Neuronal stem cell (in vitro differentiated cells): ENCODE data around the gene NBAS.
"Not testable (repeated sequence)": the region's sequence is repeated elsewhere in the genome, so short reads cannot be mapped to it uniquely, and the experiment has no call there.

Experiments used
- DNase-seq: peaks from one replicate; pipeline ENCODE4 v3.0.0-alpha.2; 2013; ENCODE audit warnings: low spot score
- H2AFZ ChIP-seq: one replicate; pipeline ENCODE4 v1.6.1; 2013; ENCODE audit warnings: mild to moderate bottlenecking, low read length, inconsistent platforms
- H2AK5ac ChIP-seq: 2 replicates; pipeline ENCODE4 v1.6.1; 2013; ENCODE audit warnings: low read depth, mild to moderate bottlenecking, inconsistent platforms, low read length, moderate library complexity, mixed read lengths
- H2BK120ac ChIP-seq: 2 replicates; pipeline ENCODE4 v1.6.1; 2013; ENCODE audit warnings: low read depth, mild to moderate bottlenecking, inconsistent platforms, low read length, moderate library complexity, mixed read lengths
- H2BK12ac ChIP-seq: one replicate; pipeline ENCODE4 v1.6.1; 2013; ENCODE audit warnings: low read length, inconsistent platforms
- H2BK15ac ChIP-seq: 2 replicates; pipeline ENCODE4 v1.6.1; 2013; ENCODE audit warnings: mild to moderate bottlenecking, low read length, inconsistent platforms, mixed read lengths
- H2BK5ac ChIP-seq: one replicate; pipeline ENCODE4 v1.6.1; 2013; ENCODE audit warnings: inconsistent platforms, mild to moderate bottlenecking, low read length, moderate library complexity
- H3K14ac ChIP-seq: one replicate; pipeline ENCODE4 v1.6.1; 2013; ENCODE audit warnings: low read length, inconsistent platforms
- H3K18ac ChIP-seq: 2 replicates; pipeline ENCODE4 v1.6.1; 2013; ENCODE audit warnings: low read length, inconsistent platforms
- H3K23ac ChIP-seq: 2 replicates; pipeline ENCODE4 v1.6.1; 2013; ENCODE audit warnings: low read depth, mild to moderate bottlenecking, mixed read lengths, low read length, inconsistent platforms; ENCODE audit not compliant: poor library complexity
- H3K27ac ChIP-seq: replicated peaks from 3 replicates; pipeline ENCODE4 v1.5.1; 2013; ENCODE audit warnings: low read length, inconsistent platforms
- H3K27me3 ChIP-seq, 3 experiments: 2 replicates each; pipeline ENCODE4 v1.6.1; 2013; ENCODE audit warnings: low read length in 3 of 3, mild to moderate bottlenecking in 2 of 3, inconsistent platforms in 1 of 3, low read depth in 1 of 3, mixed read lengths in 1 of 3, moderate library complexity in 1 of 3; ENCODE audit not compliant: control insufficient read depth in 3 of 3, insufficient read depth in 3 of 3
- H3K36me3 ChIP-seq, 2 donors: replicated peaks in 1 of 2; 2 replicates each; pipeline ENCODE4 v1.6.1; 2013; ENCODE audit warnings: low read length in 2 of 2; ENCODE audit not compliant: control insufficient read depth in 2 of 2, insufficient read depth in 2 of 2
- H3K4ac ChIP-seq: 2 replicates; pipeline ENCODE4 v1.6.1; 2013; ENCODE audit warnings: inconsistent platforms, mild to moderate bottlenecking, low read length, moderate library complexity
- H3K4me1 ChIP-seq, 2 donors: 1 replicate in 1 of 2; 2 replicates in 1 of 2; pipeline ENCODE4 v1.6.1; 2013; ENCODE audit warnings: low read length in 2 of 2, low read depth in 1 of 2; ENCODE audit not compliant: control insufficient read depth in 2 of 2, insufficient read depth in 1 of 2
- H3K4me2 ChIP-seq: one replicate; pipeline ENCODE4 v1.6.1; 2013; ENCODE audit warnings: mild to moderate bottlenecking, low read length, inconsistent platforms; ENCODE audit not compliant: insufficient read depth, poor library complexity, severe bottlenecking
- H3K4me3 ChIP-seq, 2 donors: 2 replicates each; pipeline ENCODE4 v1.5.1; 2013; ENCODE audit warnings: low read length in 2 of 2, mild to moderate bottlenecking in 2 of 2, inconsistent platforms in 1 of 2, moderate library complexity in 1 of 2
- H3K79me1 ChIP-seq: one replicate; pipeline ENCODE4 v1.6.1; 2013; ENCODE audit warnings: low read depth, mild to moderate bottlenecking, inconsistent platforms, low read length, moderate library complexity
- H3K9ac ChIP-seq: one replicate; pipeline ENCODE4 v1.6.1; 2013; ENCODE audit warnings: mild to moderate bottlenecking, low read depth, low read length, inconsistent platforms; ENCODE audit not compliant: poor library complexity
- H3K9me3 ChIP-seq, 2 donors: replicated peaks in 1 of 2; 2 replicates each; pipeline versions ENCODE3 to v1.6.1; 2013; ENCODE audit warnings: low read length in 2 of 2, mild to moderate bottlenecking in 2 of 2, inconsistent platforms in 1 of 2, low read depth in 1 of 2, mixed read lengths in 1 of 2, moderate library complexity in 1 of 2; ENCODE audit not compliant: control insufficient read depth in 2 of 2, insufficient read depth in 1 of 2
- H4K8ac ChIP-seq: one replicate; pipeline ENCODE4 v1.6.1; 2013; ENCODE audit warnings: low read depth, mild to moderate bottlenecking, inconsistent platforms, low read length, moderate library complexity
- H4K91ac ChIP-seq: one replicate; pipeline ENCODE4 v1.6.1; 2013; ENCODE audit warnings: low read length, low read depth, mild to moderate bottlenecking, inconsistent platforms; ENCODE audit not compliant: poor library complexity
- WGBS, 2 donors: extraction: QIAGEN DNeasy Blood & Tissue Kit; methylation state at CpG; one replicate each; pipeline ENCODE4 v1.1.7; 2013; ENCODE audit warnings: missing lambda C conversion rate in 2 of 2, mixed read lengths in 1 of 2; ENCODE audit not compliant: insufficient read length in 2 of 2, insufficient replicate concordance in 1 of 2; ENCODE audit errors: extremely low coverage in 2 of 2; 5-methylcytosine and 5-hydroxymethylcytosine counted together

NBAS gene

DNA sequence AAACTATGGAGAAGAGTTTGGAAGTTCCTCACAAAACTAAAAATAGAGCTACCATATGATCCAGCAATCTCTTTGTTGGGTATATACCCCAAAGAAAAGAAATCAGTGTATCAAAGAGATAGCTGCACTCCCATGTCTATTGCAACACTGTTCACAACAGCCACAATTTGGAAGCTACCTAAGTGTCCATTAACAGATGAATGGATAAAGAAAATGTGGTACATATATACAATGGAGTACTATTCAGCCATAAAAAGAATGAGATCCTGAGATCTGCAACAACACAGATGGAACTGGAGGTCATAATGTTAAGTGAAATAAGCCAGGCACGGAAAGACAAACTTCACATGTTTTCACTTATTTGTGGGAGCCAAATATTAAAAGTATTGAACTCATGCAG, 350.6 kb downstream of the NBAS start:
- H4K8ac ChIP-seq, H3K27me3 ChIP-seq, H2AFZ ChIP-seq: not testable (repeated sequence)

DNA sequence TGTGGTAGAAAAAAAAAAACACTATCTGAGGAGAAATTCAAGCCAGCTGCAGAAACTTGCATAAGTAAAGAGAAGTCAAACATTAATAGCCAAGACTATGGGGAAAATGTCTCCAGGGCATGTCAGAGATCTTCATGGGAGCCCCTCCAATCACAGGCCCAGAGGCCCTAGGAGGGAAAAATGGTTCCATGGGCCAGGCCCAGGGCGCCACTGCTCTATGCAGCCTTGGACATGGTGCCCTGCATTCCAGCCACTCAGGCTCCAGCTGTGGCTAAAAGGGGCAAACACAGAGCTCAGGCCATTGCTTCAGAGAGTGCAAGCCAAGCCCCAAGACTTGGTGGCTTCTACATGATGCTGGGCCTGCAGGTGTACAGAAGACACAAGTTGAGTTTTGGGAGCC, 354.7 kb downstream of the NBAS start:
- peak overlapping the region; percentile 94 for H3K14ac ChIP-seq

More for the DNA sequence above, 350.6 kb downstream of the NBAS start:
- H3K4ac ChIP-seq, H3K4me2 ChIP-seq, H3K18ac ChIP-seq, H3K9ac ChIP-seq, H3K4me3 ChIP-seq, H3K27ac ChIP-seq, H4K91ac ChIP-seq, H2AK5ac ChIP-seq, DNase-seq, H2BK12ac ChIP-seq, H3K79me1 ChIP-seq, H2BK15ac ChIP-seq, H3K36me3 ChIP-seq, H3K23ac ChIP-seq, H3K4me1 ChIP-seq, H2BK120ac ChIP-seq, H3K14ac ChIP-seq, H2BK5ac ChIP-seq, H3K9me3 ChIP-seq: not testable (repeated sequence)
- no CpG with 5 or more reads among the region's 1 CpG for WGBS, 2 donors

DNA sequence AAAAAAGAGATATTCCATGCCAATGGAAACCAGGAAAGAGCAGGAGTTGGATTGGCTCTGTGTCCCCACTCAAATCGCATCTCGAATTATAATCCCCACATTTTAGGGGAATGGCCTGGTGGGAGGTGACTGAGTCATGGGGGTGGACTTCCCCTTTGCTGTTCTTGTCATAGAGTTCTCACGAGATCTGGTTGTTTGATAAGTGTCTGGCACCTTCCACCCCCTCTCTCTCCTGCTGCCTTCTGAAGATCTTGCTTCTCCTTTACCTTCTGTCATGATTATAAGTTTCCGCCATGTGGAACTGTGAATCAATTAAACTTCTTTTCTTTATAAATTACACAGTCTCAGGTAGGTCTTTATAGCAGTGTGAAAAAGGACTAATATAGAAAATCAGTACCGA, 355.6 kb downstream of the NBAS start:
- no peak overlapping the region for H2BK120ac ChIP-seq
- H4K8ac ChIP-seq, result no peak overlapping the region
- H2AK5ac ChIP-seq, result no peak overlapping the region
- no peak overlapping the region for H2BK12ac ChIP-seq
- H3K27ac ChIP-seq, result no peak overlapping the region
- H2BK15ac ChIP-seq, result no peak overlapping the region
- no peak overlapping the region for H3K23ac ChIP-seq
- no peak for DNase-seq
- H3K9ac ChIP-seq, result no peak overlapping the region
- H2BK5ac ChIP-seq, result no peak overlapping the region
- no peak overlapping the region for H3K4ac ChIP-seq
- no peak overlapping the region for H3K4me2 ChIP-seq
- no peak overlapping the region for H3K18ac ChIP-seq
- peaks cover 0 to 2% of the 10 kb centered on the region in 2 donors for H3K9me3 ChIP-seq
- no peak overlapping the region for H3K14ac ChIP-seq
- H3K36me3 ChIP-seq, result peaks cover 0 to 2% of the 10 kb centered on the region in 2 donors
- no peak overlapping the region for H4K91ac ChIP-seq
- H3K79me1 ChIP-seq, result no peaks in the 10 kb centered on the region
- no peaks in the 10 kb centered on the region for H3K27me3 ChIP-seq
- H3K4me1 ChIP-seq, result no peaks in the 10 kb centered on the region
- no CpG with 5 or more reads among the region's 5 CpGs for WGBS, 2 donors
- no peak overlapping the region for H3K4me3 ChIP-seq
- no peak overlapping the region for H2AFZ ChIP-seq

More for the DNA sequence above, 354.7 kb downstream of the NBAS start:
- Histone ChIP-seq H3K36me3 (peaks cover under 1 to 2% of the 10 kb centered on the region in 2 donors), H3K18ac (no peak overlapping the region), H3K4me3 (no peak overlapping the region), H2BK15ac (no peak overlapping the region), H2AK5ac (no peak overlapping the region), H2BK120ac (no peak overlapping the region), H4K91ac (no peak overlapping the region), H3K4ac (no peak overlapping the region), H3K9ac (no peak overlapping the region), H4K8ac (no peak overlapping the region), H3K4me1 (no peaks in the 10 kb centered on the region), H3K23ac (no peak overlapping the region), H2BK5ac (no peak overlapping the region), H3K9me3 (peaks cover 0 to 5% of the 10 kb centered on the region in 2 donors), H2AFZ (no peak overlapping the region), H3K79me1 (no peaks in the 10 kb centered on the region), H3K27me3 (no peaks in the 10 kb centered on the region), H3K27ac (no peak overlapping the region), H3K4me2 (no peak overlapping the region), H2BK12ac (no peak overlapping the region)
- WGBS, 2 donors, result no CpG with 5 or more reads among the region's 1 CpG
- DNase-seq, result no peak

DNA sequence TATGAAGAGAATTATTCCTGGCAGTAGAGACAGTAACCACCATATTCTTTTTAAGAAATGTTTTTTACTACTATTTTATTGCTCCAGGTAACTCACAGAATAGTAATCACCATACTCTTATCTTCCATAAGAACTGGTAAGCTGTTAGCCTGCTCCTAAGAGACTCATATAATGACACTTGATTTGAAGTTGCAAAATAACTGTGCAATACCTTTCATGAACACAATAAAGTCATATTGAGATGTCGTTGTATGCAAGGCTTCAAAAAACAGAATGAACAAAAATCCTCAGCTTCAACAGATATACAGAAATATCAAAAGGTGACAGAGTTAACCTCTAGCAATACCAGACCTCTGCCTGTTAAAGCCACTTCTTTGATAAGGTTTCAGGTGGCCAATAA, 360.1 kb downstream of the NBAS start:
- Histone ChIP-seq H2BK5ac (no peak overlapping the region), H3K4me3 (no peak overlapping the region), H3K23ac (no peak overlapping the region), H3K27me3 (no peaks in the 10 kb centered on the region), H3K27ac (no peak overlapping the region), H3K4me1 (no peaks in the 10 kb centered on the region), H3K14ac (no peak overlapping the region), H2BK120ac (no peak overlapping the region), H4K91ac (no peak overlapping the region), H3K9me3 (no peaks in the 10 kb centered on the region), H3K4ac (no peak overlapping the region), H2BK15ac (no peak overlapping the region), H3K9ac (no peak overlapping the region), H3K18ac (no peak overlapping the region), H3K4me2 (no peak overlapping the region), H3K79me1 (no peaks in the 10 kb centered on the region), H3K36me3 (no peaks in the 10 kb centered on the region), H2BK12ac (no peak overlapping the region), H2AK5ac (no peak overlapping the region), H2AFZ (no peak overlapping the region), H4K8ac (no peak overlapping the region)
- WGBS, 2 donors, result no CpG with 5 or more reads among the region's 1 CpG
- DNase-seq, result no peak
